C1 segment of cervical spinal cord (tissue), 14 donors: ENCODE data around the gene HCN3.
"Not testable (repeated sequence)": the region's sequence is repeated elsewhere in the genome, so short reads cannot be mapped to it uniquely, and the experiment has no call there.

Source experiments
- DNase-seq, 14 donors: peaks; one replicate each; lab custom pipeline; 2025; lab: John Stamatoyannopoulos, UW

HCN3 gene

GRCh38 chr1:155309423-155310021 lies 32.3 kb downstream of the HCN3 start:
- DNase-seq, result peak in 2 of 14 donors; percentile 20 to 28

- peak in 6 of 14 donors; percentile 7 to 36 (median 24) for DNase-seq
Observed at GRCh38 chr1:155313261-155313660, 36.0 kb downstream of the HCN3 start.

GRCh38 chr1:155316922-155317321 lies 39.7 kb downstream of the HCN3 start:
- DNase-seq, result no peak

GRCh38 chr1:155318082-155318481 lies 40.8 kb downstream of the HCN3 start:
- no peak for DNase-seq

GRCh38 chr1:155319536-155319935 lies 42.3 kb downstream of the HCN3 start:
- DNase-seq, result no peak

- DNase-seq, result peak in 1 of 14 donors; percentile 41
Observed at GRCh38 chr1:155320252-155320651, 43.0 kb downstream of the HCN3 start.

- DNase-seq, result peak in 11 of 14 donors; percentile 12 to 86 (median 41)
Observed at GRCh38 chr1:155320661-155321617, 43.7 kb downstream of the HCN3 start, which contains the start of gene RUSC1. RUSC1 (plus strand) TSS chr1:155320894; CDS start chr1:155321774, 880 bp downstream.

GRCh38 chr1:155321639-155322503 lies 44.6 kb downstream of the HCN3 start:
- peak in 1 of 14 donors; percentile 31 for DNase-seq

GRCh38 chr1:155322571-155322952 lies 45.3 kb downstream of the HCN3 start:
- peak in 7 of 14 donors; percentile 34 to 67 (median 57) for DNase-seq

GRCh38 chr1:155322953-155323728 lies 45.9 kb downstream of the HCN3 start:
- peak in 13 of 14 donors; percentile 35 to 88 (median 74) for DNase-seq

- peak in 12 of 14 donors; percentile 60 to 92 (median 82) for DNase-seq
Observed at GRCh38 chr1:155323729-155324036, 46.4 kb downstream of the HCN3 start.

GRCh38 chr1:155324037-155324716 lies 46.9 kb downstream of the HCN3 start:
- DNase-seq, result peak; percentile 45 to 96 (median 88)

- peak in 5 of 14 donors; percentile 17 to 69 (median 54) for DNase-seq
Observed at GRCh38 chr1:155324717-155325602, 47.7 kb downstream of the HCN3 start.

GRCh38 chr1:155325603-155325893 lies 48.3 kb downstream of the HCN3 start:
- no peak for DNase-seq

GRCh38 chr1:155326020-155326526 lies 48.8 kb downstream of the HCN3 start:
- no peak for DNase-seq

GRCh38 chr1:155326631-155327037 lies 49.4 kb downstream of the HCN3 start:
- DNase-seq, result no peak

GRCh38 chr1:155327981-155328380 lies 50.7 kb downstream of the HCN3 start:
- no peak for DNase-seq

- DNase-seq, result not testable (repeated sequence)
Observed at GRCh38 chr1:155328856-155329255, 51.6 kb downstream of the HCN3 start.

GRCh38 chr1:155329980-155330598 lies 52.8 kb downstream of the HCN3 start:
- no peak for DNase-seq
